HL-60 (cell line): ENCODE results near the gene EZH1.

Source experiments
- POLR2AphosphoS5 ChIP-seq: IDR thresholded peaks from 2 replicates; pipeline ENCODE4 v1.6.1; 2012; ENCODE audit warnings: low read depth
- TF ChIP-seq, protein P1 (sequence below): IDR thresholded peaks from one replicate; pipeline ENCODE4 v1.5.1; 2011; ENCODE audit warnings: low read length, control low read depth, inconsistent platforms; ENCODE audit not compliant: insufficient read depth
- TF ChIP-seq, protein P2 (sequence below): IDR thresholded peaks from 2 replicates; pipeline ENCODE4 v1.6.1; 2012; ENCODE audit warnings: low read depth; ENCODE audit not compliant: insufficient replicate concordance

DNA sequence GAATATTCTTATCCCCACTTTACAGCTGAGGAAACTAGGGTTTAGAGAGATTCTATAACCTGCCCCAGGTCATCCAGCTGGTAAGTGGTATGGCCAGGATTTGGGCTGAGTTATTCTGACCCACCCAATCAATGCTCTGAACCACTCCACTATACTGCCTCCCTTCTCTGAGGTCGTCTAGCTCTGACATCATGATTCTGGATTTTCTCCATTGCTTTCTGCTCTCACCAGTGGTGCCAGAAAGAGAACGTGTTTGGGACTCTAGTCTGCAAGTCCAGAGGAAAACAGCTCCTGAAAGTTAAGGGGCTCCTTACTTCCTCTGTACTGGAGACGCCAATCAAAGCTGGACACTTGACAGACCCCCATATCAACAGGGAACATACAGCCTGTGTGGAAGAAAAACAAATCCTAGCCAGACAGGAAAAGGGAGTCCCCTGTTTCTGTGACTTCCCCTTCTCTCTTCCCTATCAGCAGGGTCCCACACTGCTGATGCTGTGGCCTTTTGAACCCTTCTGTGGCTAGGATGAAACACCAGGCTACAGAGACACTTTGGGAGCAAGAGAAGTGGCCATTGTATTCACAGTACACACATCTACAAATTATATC is 6.0 kb upstream of the EZH1 start:
- TF ChIP-seq, protein P1, sequence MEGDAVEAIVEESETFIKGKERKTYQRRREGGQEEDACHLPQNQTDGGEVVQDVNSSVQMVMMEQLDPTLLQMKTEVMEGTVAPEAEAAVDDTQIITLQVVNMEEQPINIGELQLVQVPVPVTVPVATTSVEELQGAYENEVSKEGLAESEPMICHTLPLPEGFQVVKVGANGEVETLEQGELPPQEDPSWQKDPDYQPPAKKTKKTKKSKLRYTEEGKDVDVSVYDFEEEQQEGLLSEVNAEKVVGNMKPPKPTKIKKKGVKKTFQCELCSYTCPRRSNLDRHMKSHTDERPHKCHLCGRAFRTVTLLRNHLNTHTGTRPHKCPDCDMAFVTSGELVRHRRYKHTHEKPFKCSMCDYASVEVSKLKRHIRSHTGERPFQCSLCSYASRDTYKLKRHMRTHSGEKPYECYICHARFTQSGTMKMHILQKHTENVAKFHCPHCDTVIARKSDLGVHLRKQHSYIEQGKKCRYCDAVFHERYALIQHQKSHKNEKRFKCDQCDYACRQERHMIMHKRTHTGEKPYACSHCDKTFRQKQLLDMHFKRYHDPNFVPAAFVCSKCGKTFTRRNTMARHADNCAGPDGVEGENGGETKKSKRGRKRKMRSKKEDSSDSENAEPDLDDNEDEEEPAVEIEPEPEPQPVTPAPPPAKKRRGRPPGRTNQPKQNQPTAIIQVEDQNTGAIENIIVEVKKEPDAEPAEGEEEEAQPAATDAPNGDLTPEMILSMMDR = no peak
- no peak; the same call in 1 of the 2 replicates for TF ChIP-seq POLR2AphosphoS5
- TF ChIP-seq, protein P2, sequence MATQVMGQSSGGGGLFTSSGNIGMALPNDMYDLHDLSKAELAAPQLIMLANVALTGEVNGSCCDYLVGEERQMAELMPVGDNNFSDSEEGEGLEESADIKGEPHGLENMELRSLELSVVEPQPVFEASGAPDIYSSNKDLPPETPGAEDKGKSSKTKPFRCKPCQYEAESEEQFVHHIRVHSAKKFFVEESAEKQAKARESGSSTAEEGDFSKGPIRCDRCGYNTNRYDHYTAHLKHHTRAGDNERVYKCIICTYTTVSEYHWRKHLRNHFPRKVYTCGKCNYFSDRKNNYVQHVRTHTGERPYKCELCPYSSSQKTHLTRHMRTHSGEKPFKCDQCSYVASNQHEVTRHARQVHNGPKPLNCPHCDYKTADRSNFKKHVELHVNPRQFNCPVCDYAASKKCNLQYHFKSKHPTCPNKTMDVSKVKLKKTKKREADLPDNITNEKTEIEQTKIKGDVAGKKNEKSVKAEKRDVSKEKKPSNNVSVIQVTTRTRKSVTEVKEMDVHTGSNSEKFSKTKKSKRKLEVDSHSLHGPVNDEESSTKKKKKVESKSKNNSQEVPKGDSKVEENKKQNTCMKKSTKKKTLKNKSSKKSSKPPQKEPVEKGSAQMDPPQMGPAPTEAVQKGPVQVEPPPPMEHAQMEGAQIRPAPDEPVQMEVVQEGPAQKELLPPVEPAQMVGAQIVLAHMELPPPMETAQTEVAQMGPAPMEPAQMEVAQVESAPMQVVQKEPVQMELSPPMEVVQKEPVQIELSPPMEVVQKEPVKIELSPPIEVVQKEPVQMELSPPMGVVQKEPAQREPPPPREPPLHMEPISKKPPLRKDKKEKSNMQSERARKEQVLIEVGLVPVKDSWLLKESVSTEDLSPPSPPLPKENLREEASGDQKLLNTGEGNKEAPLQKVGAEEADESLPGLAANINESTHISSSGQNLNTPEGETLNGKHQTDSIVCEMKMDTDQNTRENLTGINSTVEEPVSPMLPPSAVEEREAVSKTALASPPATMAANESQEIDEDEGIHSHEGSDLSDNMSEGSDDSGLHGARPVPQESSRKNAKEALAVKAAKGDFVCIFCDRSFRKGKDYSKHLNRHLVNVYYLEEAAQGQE = no peak
